COLO668 (cell line): ENCODE results near the gene NTN1.
"Not testable (repeated sequence)": the region's sequence is repeated elsewhere in the genome, so short reads cannot be mapped to it uniquely, and the experiment has no call there.

Experiments used
- DNase-seq: peaks from one replicate; lab custom pipeline; 2025; ENCODE audit not compliant: unreplicated experiment; lab: John Stamatoyannopoulos, UW

NTN1 gene

DNA sequence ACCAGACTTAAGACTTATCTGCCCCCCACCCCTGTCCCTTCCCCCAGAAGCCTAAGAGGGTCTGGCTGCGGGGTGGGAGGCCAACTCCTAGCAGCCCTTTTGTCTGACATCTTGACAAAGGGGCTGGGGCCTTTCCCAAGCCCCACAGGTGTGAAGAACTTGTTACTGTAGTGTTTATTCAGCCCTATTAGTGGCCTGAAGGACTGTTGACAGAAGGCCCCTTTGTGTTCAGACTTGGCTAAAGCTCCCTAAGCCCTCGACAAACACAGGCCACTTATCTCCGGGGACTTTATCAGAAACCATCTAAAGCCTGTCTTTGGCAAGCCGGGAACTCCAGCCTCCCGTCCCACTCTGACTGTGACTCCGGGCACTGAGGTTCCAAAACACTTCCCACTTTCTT lies 129.8 kb downstream of the NTN1 start:
- peak; percentile 0 for DNase-seq

DNA sequence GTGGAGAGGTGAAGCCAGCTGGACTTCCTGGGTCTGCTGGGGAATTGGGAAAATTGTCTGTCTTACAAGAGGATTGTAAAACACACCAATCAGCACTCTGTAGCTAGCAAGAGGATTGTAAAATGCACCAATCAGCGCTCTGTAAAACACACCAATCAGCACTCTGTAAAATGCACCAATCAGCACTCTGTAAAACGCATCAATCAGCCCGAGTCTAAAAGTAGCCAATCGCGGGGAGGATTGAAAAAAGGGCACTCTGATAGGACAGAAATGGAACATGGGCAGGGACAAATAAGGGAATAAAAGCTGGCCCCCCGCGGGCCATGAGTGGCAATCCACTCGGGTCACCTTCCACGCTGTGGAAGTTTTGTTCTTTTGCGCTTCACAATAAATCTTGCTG lies 130.4 kb downstream of the NTN1 start:
- DNase-seq = not testable (repeated sequence)

DNA sequence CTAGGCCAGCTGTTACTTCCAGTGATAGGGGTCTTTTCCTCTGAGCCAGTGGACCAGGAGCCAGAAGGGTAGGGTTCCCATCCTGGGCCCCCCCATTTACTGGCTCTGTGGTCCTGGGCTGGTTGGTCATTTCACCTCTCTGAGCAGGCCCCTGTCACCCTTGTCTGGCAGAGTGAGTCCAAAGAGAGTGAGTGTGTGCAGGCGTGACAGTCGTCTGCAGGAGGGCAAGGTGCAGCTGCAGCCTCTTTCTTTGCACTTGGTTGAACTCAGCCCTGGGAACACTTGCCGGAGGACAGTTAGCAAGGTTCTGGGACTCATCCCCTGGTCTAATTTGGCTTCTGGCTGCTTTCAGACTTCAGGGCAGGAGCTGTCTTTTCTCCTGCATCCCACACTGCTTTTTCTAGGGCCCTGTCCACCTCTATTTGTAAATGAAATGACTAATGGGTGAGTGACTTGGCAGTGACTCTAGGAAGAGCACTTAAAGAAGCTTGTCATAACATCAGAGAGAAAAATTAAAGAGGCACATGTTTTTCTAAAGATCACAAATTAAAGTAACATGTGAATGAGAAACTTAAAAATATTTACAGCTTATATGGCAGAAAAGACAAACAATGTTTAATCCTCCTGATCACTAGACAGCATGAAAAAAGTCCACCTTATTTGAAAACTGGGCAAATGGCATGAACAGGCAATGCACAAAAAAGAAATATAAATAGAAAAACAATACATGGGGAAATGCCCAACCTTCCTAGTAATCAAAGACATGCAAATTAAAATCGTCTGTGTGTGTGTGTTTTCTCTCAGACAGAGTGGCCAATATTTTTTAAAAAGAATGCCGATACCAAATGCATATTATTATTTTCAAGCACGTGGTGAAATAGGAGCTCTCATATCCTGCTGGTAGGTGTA lies 137.5 kb downstream of the NTN1 start:
- DNase-seq = no peak

DNA sequence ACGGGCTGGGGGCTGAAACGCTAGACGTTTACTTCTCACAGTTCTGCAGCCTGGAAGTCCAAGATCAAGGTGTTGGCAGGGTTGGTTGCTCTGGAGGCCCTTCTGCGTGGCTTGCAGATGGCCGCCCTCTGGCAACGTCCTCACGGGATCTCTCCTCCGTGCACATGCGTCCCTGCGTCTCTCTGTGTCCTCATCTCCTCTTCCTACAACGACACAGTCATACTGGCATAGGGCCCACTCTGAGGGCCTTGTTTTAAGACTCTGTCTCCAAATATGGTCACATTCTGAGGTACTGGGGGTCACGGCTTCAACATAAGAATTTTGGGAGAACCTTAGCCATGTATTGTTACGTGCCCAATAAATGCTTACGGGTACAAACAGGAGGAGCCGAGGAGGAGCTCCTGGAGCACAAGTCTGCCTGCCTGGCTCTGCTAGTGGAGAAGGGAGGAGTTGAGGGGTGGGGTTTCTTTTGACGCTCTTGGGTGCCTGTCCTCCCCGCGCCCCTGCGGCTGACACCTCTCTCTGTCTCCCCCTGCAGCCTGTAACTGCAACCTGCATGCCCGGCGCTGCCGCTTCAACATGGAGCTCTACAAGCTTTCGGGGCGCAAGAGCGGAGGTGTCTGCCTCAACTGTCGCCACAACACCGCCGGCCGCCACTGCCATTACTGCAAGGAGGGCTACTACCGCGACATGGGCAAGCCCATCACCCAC lies 141.1 kb downstream of the NTN1 start:
- DNase-seq = no peak

DNA sequence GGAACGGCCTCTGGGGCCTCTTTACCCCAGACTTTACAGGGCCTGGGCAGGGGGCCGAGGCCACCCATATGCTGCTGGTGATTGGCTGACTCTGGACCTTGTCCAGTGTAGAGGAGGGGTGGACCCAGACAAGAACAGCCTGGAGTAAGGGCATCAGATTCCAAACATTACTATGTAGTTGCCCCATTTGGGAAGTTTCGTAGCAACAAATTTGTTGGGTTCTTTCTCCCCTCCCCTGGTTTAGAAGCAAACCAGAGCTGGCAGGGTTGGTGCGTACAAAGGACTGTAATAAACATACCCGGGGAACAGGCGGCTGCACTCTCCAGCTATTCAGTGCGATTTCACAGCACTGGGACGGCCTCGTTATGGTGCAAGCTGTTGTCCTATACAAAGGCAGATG lies 145.5 kb downstream of the NTN1 start:
- no peak for DNase-seq

DNA sequence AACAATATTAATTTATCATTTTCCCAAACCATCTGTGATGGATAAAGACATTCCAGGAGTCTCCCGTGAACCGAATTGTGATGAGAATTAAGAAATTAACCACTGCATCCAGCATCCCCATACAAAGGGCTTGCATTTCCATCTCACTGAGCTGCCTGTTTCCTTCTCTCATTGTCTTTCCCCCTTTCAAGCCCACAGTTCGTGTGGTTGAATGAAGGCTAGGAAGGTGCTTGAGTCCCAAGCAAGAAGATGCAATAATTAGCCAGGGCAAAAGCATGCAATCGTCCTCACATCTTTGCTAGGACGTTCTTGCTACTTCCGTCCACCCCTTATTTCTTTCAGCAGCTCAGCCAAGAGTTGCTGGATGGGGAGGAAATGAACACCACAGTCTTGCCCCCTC lies 146.1 kb downstream of the NTN1 start:
- DNase-seq = no peak

DNA sequence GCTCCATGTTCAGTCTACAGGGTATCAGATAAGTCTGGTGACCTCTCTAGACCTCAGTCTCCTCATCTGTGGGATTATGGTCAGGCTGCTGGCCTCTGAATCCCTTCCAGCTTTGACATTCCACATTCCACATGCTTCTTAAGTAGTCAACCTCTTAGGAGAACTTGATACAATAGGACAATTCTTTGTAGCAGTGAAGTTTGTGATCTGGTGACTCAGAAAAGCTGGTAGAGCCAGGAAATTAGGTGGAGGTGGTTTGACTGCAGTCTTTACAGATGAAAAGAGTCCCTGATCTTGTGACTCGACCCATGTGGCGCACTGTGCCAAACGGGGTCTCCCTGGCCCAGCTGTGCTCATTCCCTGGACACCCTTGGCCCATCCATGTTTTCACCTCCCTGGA lies 147.8 kb downstream of the NTN1 start:
- no peak for DNase-seq

DNA sequence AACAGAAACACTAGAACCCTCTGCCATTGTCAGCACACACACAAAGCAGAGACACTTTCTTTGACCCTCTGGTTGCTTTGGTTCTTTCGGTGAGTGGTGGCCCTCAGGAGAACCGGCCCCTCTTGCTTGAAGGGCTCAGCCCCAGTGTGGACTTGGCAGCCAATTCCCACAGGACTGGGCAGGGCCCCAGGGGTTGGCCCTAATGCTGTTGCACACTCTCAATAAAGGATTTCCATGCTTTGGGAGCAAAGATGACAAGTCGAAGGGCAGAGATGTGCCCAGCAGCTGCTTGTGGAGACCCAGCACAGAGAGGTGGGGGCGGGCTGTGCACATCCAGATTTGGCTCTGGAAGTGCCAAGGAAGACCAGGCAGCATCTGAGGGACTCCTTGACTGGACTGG lies 149.0 kb downstream of the NTN1 start:
- no peak for DNase-seq

DNA sequence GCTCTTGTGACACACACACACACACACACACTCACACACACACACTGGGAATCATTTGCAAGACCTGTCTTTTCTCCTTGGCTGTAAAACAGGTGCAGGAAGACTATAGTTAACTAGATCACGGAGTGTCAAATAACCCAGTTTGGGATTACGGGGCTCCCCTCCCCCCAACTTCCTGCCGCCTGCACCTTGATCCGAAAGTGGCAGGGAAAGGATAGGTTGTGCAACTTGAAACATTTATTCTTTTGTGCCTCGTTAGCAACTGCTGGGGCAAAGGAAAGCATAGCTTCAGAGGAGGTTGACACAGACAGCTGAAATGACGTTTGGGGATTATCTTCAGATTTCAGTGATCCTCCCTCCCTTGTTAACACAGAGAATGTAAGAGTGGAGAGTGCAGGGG lies 149.5 kb downstream of the NTN1 start:
- no peak for DNase-seq

DNA sequence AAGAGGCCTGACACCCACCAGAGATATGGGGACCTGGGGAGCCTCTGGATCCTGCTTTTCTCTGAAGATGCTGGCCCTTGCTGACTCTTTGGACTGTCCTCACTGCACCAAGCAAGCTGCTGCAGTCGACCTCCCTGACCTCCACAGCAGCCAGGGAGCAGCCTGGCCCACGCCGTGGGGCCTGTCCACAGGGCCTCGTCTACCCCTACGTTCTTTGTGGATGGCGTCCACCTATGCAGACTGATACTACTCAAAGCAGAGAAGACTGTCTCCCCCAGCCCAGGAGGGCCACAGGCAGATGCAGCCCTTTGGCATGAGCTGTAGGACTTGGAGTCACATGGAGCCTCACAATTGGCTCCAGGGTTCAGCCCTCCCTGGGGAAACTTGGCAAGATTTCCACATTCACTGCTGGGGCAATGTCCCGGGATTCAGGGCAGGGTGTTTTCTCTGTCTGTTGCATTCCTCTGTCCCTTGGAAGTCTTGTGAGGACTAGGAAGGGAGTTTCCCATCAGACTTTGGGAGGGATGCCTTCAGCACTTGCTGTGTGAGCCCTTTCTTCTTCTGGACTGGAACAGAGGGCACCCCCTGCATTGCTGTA lies 152.2 kb downstream of the NTN1 start:
- no peak for DNase-seq

DNA sequence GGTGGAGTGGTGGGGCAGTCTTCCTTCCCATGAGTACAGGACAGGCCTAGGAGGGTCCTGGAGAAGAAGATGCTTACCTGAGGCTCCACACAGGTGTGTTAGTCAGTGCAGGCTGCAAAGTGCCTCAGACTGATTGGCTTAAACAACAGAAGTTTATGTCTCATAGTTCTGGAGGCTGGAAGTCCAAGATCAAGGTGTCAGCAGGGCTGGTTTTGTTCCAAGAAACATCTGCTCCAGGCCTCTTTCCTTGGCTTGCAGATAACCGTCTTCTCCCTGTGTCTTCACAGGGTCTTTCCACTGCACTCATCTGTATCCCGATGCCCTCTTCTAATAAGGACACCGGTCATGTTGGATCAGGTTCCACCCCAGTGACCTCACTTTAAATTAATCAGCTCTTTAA lies 153.0 kb downstream of the NTN1 start:
- DNase-seq = no peak

DNA sequence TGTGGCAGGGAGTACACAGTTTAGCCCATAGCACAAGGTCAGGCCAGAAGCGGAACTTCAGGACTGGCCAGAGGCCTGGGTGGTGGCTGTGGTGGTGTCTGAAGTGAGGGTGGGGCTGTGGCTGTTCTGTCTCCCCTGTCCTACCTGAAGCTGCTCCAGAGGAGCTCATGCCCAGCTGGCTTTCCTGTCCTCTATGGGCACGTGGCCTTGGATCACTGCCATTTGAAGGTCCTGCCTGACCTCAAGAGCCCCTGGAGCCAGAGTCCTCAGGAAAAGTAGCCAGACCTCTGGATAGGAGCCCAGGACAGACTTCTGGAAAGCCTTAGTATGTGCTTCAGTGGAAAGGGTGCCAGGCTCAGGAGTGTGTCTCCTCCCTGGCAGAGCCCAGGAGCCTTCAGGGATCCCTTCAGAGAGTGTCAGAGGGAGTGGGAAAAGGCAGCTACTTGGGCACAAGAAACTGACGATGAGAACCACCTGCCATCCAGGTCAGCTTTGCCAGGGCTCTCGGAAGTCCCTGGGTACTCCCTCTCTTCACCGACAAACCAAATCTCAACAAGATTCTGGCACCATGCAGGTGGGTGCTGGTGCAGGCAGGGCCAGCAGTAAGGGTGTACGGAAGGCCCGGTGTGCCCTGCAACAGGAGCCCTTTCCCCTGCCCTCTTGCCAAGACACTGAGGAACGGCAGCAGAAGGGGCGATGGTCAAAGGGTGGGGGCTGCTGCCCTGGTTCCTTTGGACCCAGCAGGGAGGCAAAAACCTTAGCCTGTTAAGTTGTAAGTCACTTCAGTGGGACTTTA lies 153.7 kb downstream of the NTN1 start:
- DNase-seq = no peak

DNA sequence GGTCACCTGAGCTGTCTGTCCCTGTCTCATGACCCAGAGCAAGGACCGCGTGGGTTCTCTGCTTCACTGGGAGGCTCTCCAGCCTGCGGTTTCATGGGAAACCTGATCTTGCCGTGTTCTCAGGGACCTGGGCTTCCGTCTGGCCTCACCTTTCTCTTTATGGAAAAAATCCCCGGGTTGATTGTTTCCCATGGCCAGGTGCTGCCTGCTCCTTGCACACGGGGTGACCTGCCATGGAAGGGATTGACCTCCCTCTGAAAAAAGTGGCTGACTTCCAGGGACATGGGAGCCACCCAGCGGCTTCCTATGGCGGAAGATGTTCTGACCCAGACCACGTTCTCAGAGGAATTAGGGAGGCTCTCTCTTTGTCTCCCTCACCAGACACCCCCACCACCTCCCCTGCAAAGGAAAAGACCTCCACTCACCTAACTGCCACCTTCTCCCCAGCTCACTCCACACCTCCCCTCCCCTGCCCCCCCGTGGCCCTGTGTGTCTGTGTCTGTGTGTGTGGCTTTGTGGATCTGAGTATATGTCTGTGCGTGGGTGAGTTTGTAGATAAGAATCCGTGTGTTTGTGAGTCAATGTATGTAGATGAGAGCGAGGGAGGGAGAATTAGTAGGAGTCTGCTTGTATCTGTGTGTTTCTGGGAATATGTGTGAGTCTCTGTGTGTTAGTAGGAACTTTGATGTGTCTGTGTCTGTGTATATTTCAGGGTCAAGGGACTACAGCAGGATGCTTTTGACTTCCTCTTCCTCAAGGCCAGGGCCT lies 154.6 kb downstream of the NTN1 start:
- DNase-seq = peak; percentile 16

DNA sequence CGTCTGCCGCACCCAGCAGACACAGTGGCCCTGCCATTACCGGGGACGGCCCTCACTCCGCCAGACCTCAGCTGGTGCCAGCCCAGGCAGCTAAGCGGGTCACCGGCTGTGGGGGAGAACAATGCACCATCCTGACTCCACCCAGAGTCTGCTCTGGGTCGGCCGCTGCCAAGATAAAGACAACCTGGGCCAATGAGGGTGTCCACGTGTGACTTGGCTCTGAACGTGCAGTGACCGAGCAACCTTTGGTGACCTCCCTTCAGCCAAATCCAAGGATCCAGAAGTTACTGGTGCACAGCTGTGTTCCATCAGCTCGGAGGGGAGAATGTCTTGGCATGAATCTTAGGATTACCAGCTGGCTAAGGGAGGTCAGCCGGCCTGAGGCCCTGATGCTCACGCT lies 155.9 kb downstream of the NTN1 start:
- DNase-seq = no peak

DNA sequence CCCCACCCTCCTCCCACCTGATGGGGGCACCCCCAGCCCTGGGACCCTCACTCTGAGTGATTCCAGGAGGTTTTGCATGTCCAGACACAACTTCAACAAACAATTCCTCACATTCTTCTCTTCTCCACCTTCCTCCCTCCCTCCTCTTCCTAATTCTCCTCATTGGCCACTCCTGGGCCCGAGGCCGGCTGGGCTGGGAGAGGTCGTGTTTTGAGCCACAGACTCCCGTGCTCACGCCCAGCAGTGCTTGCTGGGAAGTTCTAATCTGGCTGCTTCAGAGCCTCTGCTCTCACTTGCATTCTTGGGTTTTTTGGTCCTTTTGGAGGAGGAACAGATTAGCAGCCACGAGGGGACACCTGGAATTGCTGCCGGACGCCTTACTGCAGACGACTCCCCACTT lies 157.0 kb downstream of the NTN1 start:
- no peak for DNase-seq

DNA sequence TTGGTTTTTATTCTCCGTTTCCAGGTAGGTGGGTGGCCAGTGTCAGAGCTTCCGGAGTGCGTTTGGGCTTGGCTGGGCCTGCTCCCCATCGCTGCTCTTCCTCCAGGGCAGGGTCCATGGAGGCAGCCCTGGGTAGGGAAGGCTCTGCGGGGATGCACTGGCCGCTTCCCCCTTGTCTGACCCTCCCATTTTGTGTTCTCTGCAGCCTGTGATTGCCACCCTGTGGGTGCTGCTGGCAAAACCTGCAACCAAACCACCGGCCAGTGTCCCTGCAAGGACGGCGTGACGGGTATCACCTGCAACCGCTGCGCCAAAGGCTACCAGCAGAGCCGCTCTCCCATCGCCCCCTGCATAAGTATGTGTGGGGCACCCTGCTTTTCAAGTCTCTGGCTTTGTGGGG lies 158.3 kb downstream of the NTN1 start:
- DNase-seq = no peak

DNA sequence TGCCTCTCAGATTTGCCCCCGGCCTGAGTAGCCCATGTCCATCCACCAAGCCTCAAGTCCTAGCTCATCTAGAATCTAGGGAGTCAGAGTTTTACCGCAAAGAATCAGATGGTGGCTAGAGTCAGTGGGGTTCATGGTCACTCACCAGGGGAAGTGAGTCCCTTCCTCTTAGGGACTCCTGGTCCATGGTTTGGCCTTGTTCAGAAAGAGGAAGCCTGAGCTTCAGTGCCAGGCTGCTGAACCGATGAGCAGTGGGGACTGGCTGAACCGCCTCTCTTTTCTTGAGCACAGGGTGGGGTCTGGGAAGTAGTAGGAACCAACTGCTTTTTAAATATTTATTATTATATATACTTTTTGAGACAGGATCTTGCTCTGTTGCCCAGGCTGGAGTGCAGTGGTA lies 160.3 kb downstream of the NTN1 start:
- no peak for DNase-seq

DNA sequence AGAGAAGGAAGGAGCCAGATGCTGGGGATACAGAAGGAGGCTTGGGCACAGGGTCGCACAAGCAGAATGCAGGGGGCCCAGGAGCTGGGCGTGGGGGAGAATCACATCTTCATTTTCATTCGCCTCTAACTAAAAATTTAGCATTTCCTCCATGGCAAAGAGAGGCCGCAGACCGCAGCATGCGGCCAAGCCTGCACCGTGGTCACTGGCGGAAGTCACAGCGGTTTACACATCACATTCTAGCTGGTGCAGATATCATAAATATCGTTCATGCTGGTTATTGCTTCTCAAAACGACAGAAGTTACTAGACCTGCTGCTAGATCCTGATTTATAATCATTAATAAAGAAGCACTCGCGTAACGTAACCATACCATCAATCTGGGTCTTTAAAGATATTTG lies 162.0 kb downstream of the NTN1 start:
- no peak for DNase-seq

DNA sequence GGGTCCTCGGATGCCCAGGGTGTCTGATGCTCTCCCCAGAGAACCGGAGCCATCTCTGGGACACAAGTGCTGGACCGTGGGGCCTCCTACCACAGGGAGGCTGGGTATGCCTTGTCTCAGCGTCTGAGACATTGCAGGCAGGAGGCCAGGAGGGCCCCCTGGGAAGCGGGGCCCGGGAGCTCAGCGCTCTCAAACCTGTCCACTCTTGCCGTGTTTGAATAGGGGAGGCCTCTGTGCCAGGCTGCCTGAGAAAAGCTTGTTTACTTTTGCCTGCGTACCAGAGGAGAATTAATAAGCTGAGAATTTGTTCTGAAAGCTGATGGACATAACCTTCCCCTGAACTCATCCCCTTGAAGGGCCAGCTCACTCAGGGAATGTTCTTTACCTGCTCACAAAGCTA lies 163.8 kb downstream of the NTN1 start:
- no peak for DNase-seq

DNA sequence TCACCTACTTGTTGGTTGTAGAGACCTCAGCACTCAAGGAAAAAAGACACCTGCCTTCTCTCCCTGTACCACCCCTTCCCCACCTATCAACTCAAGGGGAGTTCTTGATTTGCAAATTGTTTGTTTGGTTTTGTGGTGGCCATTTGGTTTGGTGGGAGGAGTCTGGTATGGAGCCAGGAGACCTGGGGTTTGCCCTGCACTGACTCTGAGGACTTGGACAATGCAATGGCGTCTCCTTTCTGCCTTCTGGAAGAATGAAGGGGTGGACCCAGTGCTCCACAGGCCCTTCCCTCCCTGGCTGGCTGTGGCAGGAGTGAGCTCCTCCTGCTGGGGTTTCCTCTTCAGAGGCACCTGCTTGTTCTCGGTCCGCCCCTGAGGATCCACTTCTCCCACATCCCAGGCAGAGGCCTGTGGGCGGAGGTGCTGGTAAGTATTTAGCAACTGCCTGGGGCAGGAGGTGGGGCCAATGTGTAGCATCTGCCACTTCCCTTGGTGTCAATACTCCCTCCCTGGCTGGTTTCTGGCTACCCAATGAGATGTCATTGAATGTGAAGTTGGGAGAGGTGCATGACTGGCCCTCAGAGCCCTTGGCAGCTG lies 164.5 kb downstream of the NTN1 start:
- no peak for DNase-seq
